ENCODE data around the gene ZNF516. TPM values are rescaled to one million over a fixed set of nuclear protein-coding genes. Genes with fewer than 3 reads are reported as not detected.
A peak's percentile ranks its signal among the peaks of the same experiment; 100 is the strongest.

Gene ZNF516
- total and polyA plus RNA-seq, 7 donors = 2.1 to 29.9 (median 24.3) TPM

GRCh38 chr18:76459687-76460350, 35.2 kb downstream of the ZNF516 start:
- Histone ChIP-seq H3K4me3 (peak overlapping the region in 2 of 4 donors; percentile 20 to 30), H3K9me3 (no peaks in the 10 kb centered on the region), H3K4me1 (peaks cover 0 to 55% (median 30%) of the 10 kb centered on the region in 4 donors), H3K27ac (peak overlapping the region; percentile 53 to 84 (median 80)), H3K36me3 (peaks cover 0 to 9% (median 0%) of the 10 kb centered on the region in 4 donors), H3K27me3 (no peaks in the 10 kb centered on the region)
- peak; percentile 68 for DNase-seq
- WGBS, 2 donors = 87 to 93% methylated on average over 26 of the region's 26 CpGs
- TF ChIP-seq EP300 (IDR thresholded peaks at IDR 0.05) (peak in 1 of 4 donors; percentile 51), CTCF (IDR thresholded peaks at IDR 0.05) (no peak), POLR2AphosphoS5 (IDR thresholded peaks at IDR 0.05) (peak in 3 of 4 donors; percentile 5 to 51 (median 38)), POLR2A (IDR thresholded peaks at IDR 0.05) (no peak)
- intact Hi-C loops (cut with DNase I) = no loop called here

- no peaks in the 10 kb centered on the region for H3K27me3 ChIP-seq
- WGBS, 2 donors = 94 to 96% methylated on average over 17 of the region's 17 CpGs
- H3K36me3 ChIP-seq = peaks cover 0 to 9% (median 0%) of the 10 kb centered on the region in 4 donors
- H3K4me3 ChIP-seq = peak overlapping the region in 2 of 4 donors; percentile 20 to 30
- H3K9me3 ChIP-seq = no peaks in the 10 kb centered on the region
- H3K4me1 ChIP-seq = peaks cover 0 to 60% (median 36%) of the 10 kb centered on the region in 4 donors
- TF ChIP-seq POLR2A (IDR thresholded peaks at IDR 0.05) (no peak), EP300 (IDR thresholded peaks at IDR 0.05) (no peak), CTCF (IDR thresholded peaks at IDR 0.05) (no peak), POLR2AphosphoS5 (IDR thresholded peaks at IDR 0.05) (no peak)
- intact Hi-C loops (cut with DNase I) = no loop called here
- peak; percentile 64 for DNase-seq
- H3K27ac ChIP-seq = peak overlapping the region; percentile 53 to 84 (median 80)
Observed at GRCh38 chr18:76459312-76459686, 35.7 kb downstream of the ZNF516 start.

GRCh38 chr18:76458522-76459311, 36.3 kb downstream of the ZNF516 start:
- Histone ChIP-seq H3K27me3 (no peaks in the 10 kb centered on the region), H3K4me1 (peaks cover 0 to 66% (median 41%) of the 10 kb centered on the region in 4 donors), H3K9me3 (no peaks in the 10 kb centered on the region), H3K4me3 (no peak overlapping the region), H3K36me3 (peaks cover 0 to 9% (median 0%) of the 10 kb centered on the region in 4 donors), H3K27ac (peak overlapping the region; percentile 53 to 84 (median 80))
- peak; percentile 53 for DNase-seq
- no peak for TF ChIP-seq POLR2AphosphoS5 (IDR thresholded peaks at IDR 0.05)
- TF ChIP-seq POLR2A (IDR thresholded peaks at IDR 0.05) = no peak
- no peak for TF ChIP-seq CTCF (IDR thresholded peaks at IDR 0.05)
- no peak for TF ChIP-seq EP300 (IDR thresholded peaks at IDR 0.05)
- WGBS, 2 donors = 96 to 97% methylated on average over 51 of the region's 51 CpGs
- intact Hi-C loops (cut with DNase I) = no loop called here

- Histone ChIP-seq H3K4me1 (peaks cover 0 to 74% (median 46%) of the 10 kb centered on the region in 4 donors), H3K4me3 (no peak overlapping the region), H3K9me3 (no peaks in the 10 kb centered on the region), H3K27ac (peak overlapping the region in 1 of 4 donors; percentile 89), H3K27me3 (no peaks in the 10 kb centered on the region), H3K36me3 (peaks cover 0 to 9% (median 0%) of the 10 kb centered on the region in 4 donors)
- WGBS, 2 donors = 93 to 94% methylated on average over 9 of the region's 9 CpGs
- intact Hi-C loops (cut with DNase I) = no loop called here
- peak; percentile 9 for DNase-seq
- TF ChIP-seq POLR2AphosphoS5 (IDR thresholded peaks at IDR 0.05) (no peak), EP300 (IDR thresholded peaks at IDR 0.05) (no peak), CTCF (IDR thresholded peaks at IDR 0.05) (no peak), POLR2A (IDR thresholded peaks at IDR 0.05) (no peak)
Observed at GRCh38 chr18:76457957-76458356, 37.1 kb downstream of the ZNF516 start.

Data from sigmoid colon (tissue), 7 donors.